MG63 (cell line): ENCODE data around the gene KCNJ3. TPM values are rescaled to one million over a fixed set of nuclear protein-coding genes. Genes with fewer than 3 reads are reported as not detected.

ENCODE experiments used
- DNase-seq: peaks from one replicate; pipeline ENCODE4 v3.0.0-alpha.2; 2020
- H3K27me3 ChIP-seq: fragments of 250-450 bp; sonication (Bioruptor Pico); 2 replicates; pipeline ENCODE4 v1.5.1; 2020; ENCODE audit warnings: mild to moderate bottlenecking, moderate library complexity
- H3K36me3 ChIP-seq: fragments of 250-450 bp; sonication (Bioruptor Pico); 2 replicates; pipeline ENCODE4 v1.5.1; 2020; ENCODE audit warnings: mild to moderate bottlenecking, moderate library complexity
- H3K4me3 ChIP-seq: fragments of 250-450 bp; sonication (Bioruptor Pico); 2 replicates; pipeline ENCODE4 v1.5.1; 2020; ENCODE audit warnings: mild to moderate bottlenecking, moderate library complexity
- H3K9me3 ChIP-seq: fragments of 250-450 bp; sonication (Bioruptor Pico); 2 replicates; pipeline ENCODE4 v1.5.1; 2020; ENCODE audit warnings: mild to moderate bottlenecking, moderate library complexity
- total RNA-seq: library from RNA; depleted of rRNA; stranded (reverse); fragments of >200 nt; shearing (Covaris generic); gene quantifications from 2 replicates; pipeline ENCODE4 v1.2.3, GENCODE V29; 2014; ENCODE audit warnings: low replicate concordance; rRNA removed

Gene KCNJ3, protein sequence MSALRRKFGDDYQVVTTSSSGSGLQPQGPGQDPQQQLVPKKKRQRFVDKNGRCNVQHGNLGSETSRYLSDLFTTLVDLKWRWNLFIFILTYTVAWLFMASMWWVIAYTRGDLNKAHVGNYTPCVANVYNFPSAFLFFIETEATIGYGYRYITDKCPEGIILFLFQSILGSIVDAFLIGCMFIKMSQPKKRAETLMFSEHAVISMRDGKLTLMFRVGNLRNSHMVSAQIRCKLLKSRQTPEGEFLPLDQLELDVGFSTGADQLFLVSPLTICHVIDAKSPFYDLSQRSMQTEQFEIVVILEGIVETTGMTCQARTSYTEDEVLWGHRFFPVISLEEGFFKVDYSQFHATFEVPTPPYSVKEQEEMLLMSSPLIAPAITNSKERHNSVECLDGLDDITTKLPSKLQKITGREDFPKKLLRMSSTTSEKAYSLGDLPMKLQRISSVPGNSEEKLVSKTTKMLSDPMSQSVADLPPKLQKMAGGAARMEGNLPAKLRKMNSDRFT
- not detected in 2 replicates for total RNA-seq

- no peak for DNase-seq
- 0 out of 2 replicates have a peak within 1 kb of the TSS, but pooled peaks have one; percentile 17 for H3K4me3 ChIP-seq
- H3K9me3 ChIP-seq = no peaks in the 10 kb centered on the region
- no peaks in the 10 kb centered on the region for H3K36me3 ChIP-seq
- peaks cover 12% of the 10 kb centered on the region for H3K27me3 ChIP-seq
Measured at GRCh38 chr2:154698296-154698720, at the start of gene KCNJ3. Gene KCNJ3 (plus strand): TSS chr2:154698695. CDS start chr2:154698776, 81 bp downstream.

- DNase-seq = no peak
- no peak overlapping the region for H3K4me3 ChIP-seq
Measured at GRCh38 chr2:154655499-154655898, 43.0 kb upstream of the KCNJ3 start.

GRCh38 chr2:154658854-154659253 lies 39.6 kb upstream of the KCNJ3 start:
- H3K4me3 ChIP-seq = no peak overlapping the region
- no peak for DNase-seq
- H3K36me3 ChIP-seq = no peaks in the 10 kb centered on the region
- H3K9me3 ChIP-seq = no peaks in the 10 kb centered on the region
- no peaks in the 10 kb centered on the region for H3K27me3 ChIP-seq

More at GRCh38 chr2:154655499-154655898, 43.0 kb upstream of the KCNJ3 start:
- H3K9me3 ChIP-seq = no peaks in the 10 kb centered on the region
- H3K27me3 ChIP-seq = no peaks in the 10 kb centered on the region
- no peaks in the 10 kb centered on the region for H3K36me3 ChIP-seq

- H3K9me3 ChIP-seq = no peaks in the 10 kb centered on the region
- no peak for DNase-seq
- H3K4me3 ChIP-seq = no peak overlapping the region
- H3K27me3 ChIP-seq = no peaks in the 10 kb centered on the region
- H3K36me3 ChIP-seq = no peaks in the 10 kb centered on the region
Measured at GRCh38 chr2:154664248-154664647, 34.2 kb upstream of the KCNJ3 start.

DNA sequence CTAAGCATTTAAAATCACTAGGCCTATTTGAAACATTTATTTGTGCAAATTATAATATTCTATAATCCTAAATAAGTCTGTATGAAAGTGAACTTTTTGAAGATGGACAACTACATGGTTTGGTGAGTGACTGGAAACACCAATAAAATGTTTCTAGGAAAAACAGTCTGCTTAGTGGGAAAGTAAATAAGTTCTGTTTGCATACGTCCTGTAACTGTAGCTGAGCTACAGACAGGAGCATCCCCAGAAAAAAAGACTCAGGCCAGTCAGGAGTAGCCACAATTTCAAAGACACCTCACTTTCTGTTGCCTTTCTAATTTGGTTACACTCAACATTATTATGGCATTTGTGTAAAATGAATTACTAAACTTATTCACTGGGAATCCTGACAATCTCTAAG lies 28.4 kb upstream of the KCNJ3 start:
- Histone ChIP-seq H3K36me3 (no peaks in the 10 kb centered on the region), H3K9me3 (no peaks in the 10 kb centered on the region), H3K27me3 (no peaks in the 10 kb centered on the region), H3K4me3 (no peak overlapping the region)
- DNase-seq = no peak

DNA sequence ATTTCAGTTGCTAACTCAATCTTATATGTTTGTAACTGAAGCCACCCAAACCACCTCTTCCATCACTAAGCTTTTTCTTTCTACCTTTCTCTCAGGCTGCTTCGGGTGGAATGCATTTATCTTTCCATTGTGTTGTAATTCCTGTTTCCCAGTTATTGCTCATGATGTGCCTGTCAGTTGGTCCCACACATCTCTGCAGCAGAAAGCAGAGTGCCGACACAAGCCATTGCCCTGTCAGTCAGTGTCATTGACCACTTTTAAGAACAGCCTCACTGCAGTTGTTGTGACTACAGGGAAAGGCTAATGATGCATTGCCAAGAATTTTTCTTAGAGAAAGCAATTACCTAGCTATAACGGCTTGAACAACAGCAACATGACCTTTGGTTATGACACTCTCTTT lies 24.8 kb upstream of the KCNJ3 start:
- Histone ChIP-seq H3K27me3 (no peaks in the 10 kb centered on the region), H3K36me3 (no peaks in the 10 kb centered on the region), H3K4me3 (no peak overlapping the region), H3K9me3 (no peaks in the 10 kb centered on the region)
- no peak for DNase-seq

GRCh38 chr2:154677401-154677800 lies 21.1 kb upstream of the KCNJ3 start:
- DNase-seq = no peak
- H3K4me3 ChIP-seq = no peak overlapping the region
- H3K36me3 ChIP-seq = no peaks in the 10 kb centered on the region
- no peaks in the 10 kb centered on the region for H3K27me3 ChIP-seq
- H3K9me3 ChIP-seq = no peaks in the 10 kb centered on the region

DNA sequence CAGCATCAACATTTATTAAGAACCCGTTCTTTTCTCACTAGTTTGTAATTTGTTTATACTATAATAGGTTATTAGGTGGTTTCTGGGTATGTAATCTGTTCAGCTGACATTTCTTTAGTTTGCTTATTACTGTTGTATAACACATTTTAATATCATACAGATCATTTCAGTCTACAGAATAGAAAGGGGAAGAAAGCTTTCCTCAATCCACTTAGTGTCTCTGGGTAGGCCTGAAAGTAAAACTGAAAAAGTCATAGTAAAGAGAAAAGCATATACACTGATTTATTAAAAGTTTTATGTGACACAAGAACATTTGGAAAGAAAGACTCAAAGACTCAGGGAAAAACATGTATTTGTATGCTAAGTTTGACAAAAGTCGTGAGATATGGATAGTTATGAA lies 16.8 kb upstream of the KCNJ3 start:
- DNase-seq = no peak
- Histone ChIP-seq H3K9me3 (no peaks in the 10 kb centered on the region), H3K36me3 (no peaks in the 10 kb centered on the region), H3K4me3 (no peak overlapping the region), H3K27me3 (no peaks in the 10 kb centered on the region)

- H3K4me3 ChIP-seq = no peak overlapping the region
Measured at GRCh38 chr2:154686162-154686561, 12.3 kb upstream of the KCNJ3 start.

DNA sequence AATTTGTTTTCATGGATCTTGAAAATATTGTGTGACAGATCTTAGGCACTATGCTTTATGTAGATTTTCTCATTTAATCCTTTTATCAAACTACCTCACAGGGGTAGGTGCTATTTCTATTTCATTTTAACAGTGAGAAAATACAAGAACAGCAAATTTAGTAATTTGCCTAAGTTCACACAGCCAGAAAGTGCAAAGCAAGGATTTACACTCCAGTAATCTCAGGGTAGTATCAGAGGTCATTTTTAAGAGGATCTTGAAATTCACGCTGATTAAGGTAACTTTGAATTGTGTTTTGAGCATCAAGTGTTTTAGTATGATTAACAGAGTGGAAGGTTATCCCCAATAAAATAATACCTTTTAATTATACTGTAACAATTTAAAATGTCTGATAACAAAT lies 10.1 kb upstream of the KCNJ3 start:
- Histone ChIP-seq H3K36me3 (no peaks in the 10 kb centered on the region), H3K9me3 (no peaks in the 10 kb centered on the region), H3K27me3 (no peaks in the 10 kb centered on the region; the same call in 1 of the 2 replicates), H3K4me3 (no peak overlapping the region)
- DNase-seq = no peak

More at GRCh38 chr2:154686162-154686561, 12.3 kb upstream of the KCNJ3 start:
- H3K36me3 ChIP-seq = no peaks in the 10 kb centered on the region
- no peaks in the 10 kb centered on the region; the same call in 1 of the 2 replicates for H3K27me3 ChIP-seq
- no peaks in the 10 kb centered on the region for H3K9me3 ChIP-seq
- DNase-seq = no peak

GRCh38 chr2:154689158-154689557 lies 9.3 kb upstream of the KCNJ3 start:
- Histone ChIP-seq H3K9me3 (no peaks in the 10 kb centered on the region), H3K36me3 (no peaks in the 10 kb centered on the region), H3K27me3 (no peaks in the 10 kb centered on the region; the same call in 1 of the 2 replicates), H3K4me3 (no peak overlapping the region)
- no peak for DNase-seq

- Histone ChIP-seq H3K9me3 (no peaks in the 10 kb centered on the region), H3K4me3 (no peak overlapping the region), H3K36me3 (no peaks in the 10 kb centered on the region), H3K27me3 (peaks cover 12% of the 10 kb centered on the region)
- peak; percentile 53 for DNase-seq
Measured at GRCh38 chr2:154692927-154693326, 5.6 kb upstream of the KCNJ3 start.

DNA sequence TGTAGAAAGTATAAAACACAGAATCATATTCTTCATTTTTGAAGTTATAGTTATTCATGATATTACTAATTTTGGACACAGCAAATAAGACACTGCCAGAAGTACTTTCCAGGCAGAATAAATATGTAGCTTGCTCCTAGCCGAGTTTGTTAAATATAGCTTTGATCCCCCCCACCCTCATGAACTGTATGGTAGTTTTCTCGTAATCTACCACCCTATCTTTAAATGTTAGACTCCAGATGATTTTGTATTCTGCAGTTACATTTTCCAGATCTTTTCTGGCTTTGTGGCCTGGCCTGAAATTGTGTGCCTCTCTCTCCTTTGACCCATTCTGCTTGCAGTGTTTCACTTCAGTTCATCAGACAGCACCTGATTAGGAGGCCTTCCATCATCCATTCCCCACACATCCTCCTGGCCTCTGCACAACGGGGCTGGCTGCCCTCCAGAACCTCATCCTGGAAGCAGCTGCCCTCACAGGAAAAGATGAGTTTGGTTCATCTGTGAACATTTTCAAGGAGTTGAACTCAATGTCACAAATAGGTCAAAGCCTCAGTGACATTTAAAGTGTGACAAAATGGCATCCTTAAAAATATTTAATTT lies 4.7 kb upstream of the KCNJ3 start:
- Histone ChIP-seq H3K36me3 (no peaks in the 10 kb centered on the region), H3K27me3 (peaks cover 12% of the 10 kb centered on the region), H3K4me3 (no peak overlapping the region), H3K9me3 (no peaks in the 10 kb centered on the region)
- DNase-seq = no peak

DNA sequence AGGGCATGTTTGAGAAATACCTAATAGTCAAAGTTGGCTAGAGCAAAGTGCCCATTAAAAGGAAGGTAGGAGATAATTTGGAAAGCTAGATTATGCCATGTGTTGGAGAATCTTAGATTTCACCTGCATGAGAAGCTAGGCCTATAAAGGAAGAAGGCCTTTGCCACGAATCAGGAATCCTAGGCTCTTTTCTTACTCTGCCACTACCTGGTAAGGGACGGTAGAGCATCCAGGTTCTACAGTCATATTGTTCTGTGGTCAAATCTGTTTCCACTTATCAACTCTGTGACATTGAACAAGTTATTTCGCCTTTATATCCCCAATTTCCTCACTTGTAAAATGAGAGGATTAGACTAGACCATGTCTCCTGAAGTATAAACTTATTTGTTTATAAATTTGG lies 3.6 kb upstream of the KCNJ3 start:
- DNase-seq = no peak
- H3K4me3 ChIP-seq = no peak overlapping the region
- H3K9me3 ChIP-seq = no peaks in the 10 kb centered on the region
- no peaks in the 10 kb centered on the region for H3K36me3 ChIP-seq
- H3K27me3 ChIP-seq = peaks cover 12% of the 10 kb centered on the region

GRCh38 chr2:154696369-154696768 lies 2.1 kb upstream of the KCNJ3 start:
- H3K27me3 ChIP-seq = peaks cover 12% of the 10 kb centered on the region
- no peak overlapping the region for H3K4me3 ChIP-seq
- H3K36me3 ChIP-seq = no peaks in the 10 kb centered on the region
- H3K9me3 ChIP-seq = no peaks in the 10 kb centered on the region
- no peak for DNase-seq

- no peaks in the 10 kb centered on the region for H3K36me3 ChIP-seq
- H3K27me3 ChIP-seq = peaks cover 12% of the 10 kb centered on the region
- H3K4me3 ChIP-seq = no peak overlapping the region
- DNase-seq = no peak
- no peaks in the 10 kb centered on the region for H3K9me3 ChIP-seq
Measured at GRCh38 chr2:154696810-154697417, 1.6 kb upstream of the KCNJ3 start.
